Measurements from ENCODE around the gene CDH4. TPM values are rescaled to one million over a fixed set of nuclear protein-coding genes. Genes with fewer than 3 reads are reported as not detected.

Gene CDH4
- total and polyA plus RNA-seq, 2 of the 8 experiments (the other 6 are each of a cell fraction or from before 2014, with no cell fraction given) = 4.3 to 7.9 TPM

DNA sequence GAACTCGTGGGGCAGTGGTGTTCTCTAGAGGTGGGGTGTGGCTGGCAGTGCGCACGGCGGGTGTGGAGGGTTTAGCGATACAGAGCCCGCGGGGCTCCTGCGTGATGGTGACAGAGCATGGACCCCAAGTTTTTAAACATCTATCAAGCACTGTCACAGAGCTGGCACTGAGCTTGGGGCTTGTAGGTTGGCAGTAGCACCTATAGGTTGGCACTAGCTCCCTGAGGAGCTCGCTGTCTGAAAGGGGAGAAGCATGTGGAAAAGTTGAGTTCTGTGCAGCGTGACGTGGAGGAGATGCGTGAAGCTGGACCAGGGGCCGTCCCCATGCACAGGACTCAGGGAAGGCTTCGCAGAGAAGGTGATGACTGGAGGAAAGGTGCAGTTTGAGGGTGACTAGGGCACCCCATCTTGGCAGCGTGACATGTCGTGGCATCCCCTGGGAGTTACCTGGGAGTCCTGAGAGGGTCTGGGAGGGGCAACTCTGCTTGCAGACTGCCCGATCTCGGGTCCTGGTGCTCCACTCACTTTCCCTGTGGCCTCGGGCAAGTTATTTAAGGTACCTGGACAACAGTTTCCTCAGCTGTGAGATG is 122.0 kb downstream of the CDH4 start:
- Histone ChIP-seq H2AK5ac (ENCODE audit: low read depth, low read length) (no peak overlapping the region), H3K4me1 (replicated peaks in 1 of 4; ENCODE audit: control insufficient read depth in 3 of 4, insufficient read depth in 4 of 4, low read length in 3 of 4) (peaks cover 0 to 6% (median 1%) of the 10 kb centered on the region in 4 experiments; a peak in 1 of 7 replicates), H3K23ac (ENCODE audit: insufficient read length) (no peak overlapping the region), H3K27me3 (replicated peaks in 1 of 4; ENCODE audit: control insufficient read depth in 3 of 4, extremely low read depth in 1 of 4, insufficient read depth in 3 of 4, low read length in 3 of 4) (peaks cover 0 to 4% (median 1%) of the 10 kb centered on the region in 4 experiments; a peak in 2 of 7 replicates), H2BK5ac (ENCODE audit: low read depth, low read length) (no peak overlapping the region), H3K36me3 (ENCODE audit: control insufficient read depth in 2 of 4, insufficient read depth in 4 of 4, low read length in 3 of 4) (no peaks in the 10 kb centered on the region), H3K79me1 (ENCODE audit: low read depth, low read length) (no peaks in the 10 kb centered on the region), H4K5ac (ENCODE audit: insufficient read length, low read depth, low read length) (no peak overlapping the region), H2BK15ac (ENCODE audit: low read length) (no peak overlapping the region), H3K18ac (ENCODE audit: extremely low read depth, low read length) (no peak overlapping the region), H3K4me3 (ENCODE audit: extremely low read depth in 1 of 4, insufficient read depth in 2 of 4, low read depth in 3 of 4, low read length in 4 of 4) (no peak overlapping the region), H3K27ac (ENCODE audit: low read depth, low read length) (no peak overlapping the region), H4K20me1 (replicated peaks in 1 of 2; ENCODE audit: control insufficient read depth in 1 of 2, insufficient read depth in 2 of 2, low read length in 2 of 2) (no peaks in the 10 kb centered on the region), H4K91ac (replicated peaks; ENCODE audit: insufficient read length, low read length) (no peak overlapping the region), H2BK20ac (ENCODE audit: low read length) (no peak overlapping the region), H4K8ac (ENCODE audit: extremely low read depth, insufficient read depth, low read length) (no peak overlapping the region), H3K23me2 (ENCODE audit: low read depth, low read length) (peaks cover 10% of the 10 kb centered on the region; the same call in 1 of the 2 replicates), H3K9me3 (ENCODE audit: insufficient read depth in 2 of 2, low read depth in 1 of 2, low read length in 1 of 2) (no peaks in the 10 kb centered on the region; a peak in 1 of 4 replicates), H3K4me2 (ENCODE audit: insufficient read depth in 1 of 2, low read depth in 2 of 2, low read length in 2 of 2) (no peak overlapping the region), H2BK12ac (ENCODE audit: low read depth, low read length) (no peak overlapping the region), H3K4ac (replicated peaks; ENCODE audit: insufficient read length, low read depth, low read length) (no peak overlapping the region), H3K14ac (ENCODE audit: insufficient read length) (no peak overlapping the region), H3K9ac (replicated peaks in 1 of 4; ENCODE audit: extremely low read depth in 1 of 4, low read depth in 3 of 4, low read length in 3 of 4) (no peak overlapping the region), H2AFZ (ENCODE audit: low read length) (no peak overlapping the region), H3K56ac (replicated peaks; ENCODE audit: insufficient read length, low read depth, low read length) (no peak overlapping the region), H3K79me2 (ENCODE audit: control insufficient read depth in 1 of 2, insufficient read depth in 2 of 2, low read length in 2 of 2) (no peaks in the 10 kb centered on the region), H2BK120ac (replicated peaks; ENCODE audit: low read depth, low read length) (no peak overlapping the region)
- WGBS, 2 experiments (ENCODE audit: extremely low coverage in 1 of 2, insufficient coverage in 1 of 2, insufficient read length in 1 of 2, insufficient replicate concordance in 2 of 2, low coverage in 1 of 2, low lambda C conversion rate in 2 of 2, missing lambda C conversion rate in 1 of 2) = 95% methylated on average over 19 of the region's 19 CpGs; no CpG with 5 or more reads in 1 of the 2 experiments
- ChIA-PET POLR2A (ENCODE audit: partially characterized antibody) (no interaction called here), CTCF (ENCODE audit: partially characterized antibody) (interaction anchor here (1.0 kb wide), 1 partner anchor 8 kb away, joined by 4 read pairs; no protein-coding TSS in a partner anchor)
- FAIRE-seq (no peak), DNase-seq (ENCODE audit: low read depth in 1 of 2, low spot score in 2 of 2) (no peak)
- TF ChIP-seq NANOG (IDR thresholded peaks at IDR 0.05; ENCODE audit: insufficient read depth, low read depth, low read length, poor library complexity, severe bottlenecking) = no peak
- no peak for TF ChIP-seq KDM4A (IDR thresholded peaks at IDR 0.05; ENCODE audit: low read depth, low read length, severe bottlenecking)
- no peak for TF ChIP-seq KDM5A (IDR thresholded peaks at IDR 0.05; ENCODE audit: low read length)
- TF ChIP-seq YY1 (IDR thresholded peaks at IDR 0.05; ENCODE audit: low read depth, low read length) = no peak
- no peak for TF ChIP-seq CBX8 (IDR thresholded peaks at IDR 0.05; ENCODE audit: borderline replicate concordance, low read depth, low read length)
- no peak for TF ChIP-seq SP2 (IDR thresholded peaks at IDR 0.05; ENCODE audit: low read length)
- no peak for TF ChIP-seq CHD1 (IDR thresholded peaks at IDR 0.05; ENCODE audit: low read depth, low read length)
- TF ChIP-seq, protein P1, sequence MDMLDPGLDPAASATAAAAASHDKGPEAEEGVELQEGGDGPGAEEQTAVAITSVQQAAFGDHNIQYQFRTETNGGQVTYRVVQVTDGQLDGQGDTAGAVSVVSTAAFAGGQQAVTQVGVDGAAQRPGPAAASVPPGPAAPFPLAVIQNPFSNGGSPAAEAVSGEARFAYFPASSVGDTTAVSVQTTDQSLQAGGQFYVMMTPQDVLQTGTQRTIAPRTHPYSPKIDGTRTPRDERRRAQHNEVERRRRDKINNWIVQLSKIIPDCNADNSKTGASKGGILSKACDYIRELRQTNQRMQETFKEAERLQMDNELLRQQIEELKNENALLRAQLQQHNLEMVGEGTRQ (IDR thresholded peaks at IDR 0.05; ENCODE audit: low read length) = no peak
- TF ChIP-seq, protein P2, sequence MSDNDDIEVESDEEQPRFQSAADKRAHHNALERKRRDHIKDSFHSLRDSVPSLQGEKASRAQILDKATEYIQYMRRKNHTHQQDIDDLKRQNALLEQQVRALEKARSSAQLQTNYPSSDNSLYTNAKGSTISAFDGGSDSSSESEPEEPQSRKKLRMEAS (IDR thresholded peaks at IDR 0.05) = no peak
- TF ChIP-seq POU5F1 (IDR thresholded peaks at IDR 0.05; ENCODE audit: low read depth, low read length) = no peak
- no peak for TF ChIP-seq MAFK (IDR thresholded peaks at IDR 0.05; ENCODE audit: low read depth, low read length)
- TF ChIP-seq ZNF274 (IDR thresholded peaks at IDR 0.05; ENCODE audit: borderline replicate concordance, extremely low read depth, low read length) = no peak

Data from H1 (cell line).